Heart left ventricle (tissue), 16 donors: Measurements from ENCODE around the gene FSD2. TPM values are rescaled to one million over a fixed set of nuclear protein-coding genes. Genes with fewer than 3 reads are reported as not detected.

Experiments used
- ATAC-seq, 4 donors: fragments of 200-7000 bp; cut with Tn5 transposase; one replicate each; pipeline ENCODE4 v1.9.1; 2020 to 2022; ENCODE audit warnings: moderate library complexity in 4 of 4, mild to moderate bottlenecking in 3 of 4, moderate number of reproducible peaks in 1 of 4
- DNase-seq, 5 donors: peaks; one replicate each; pipeline ENCODE4 v3.0.0-alpha.2; 2020
- H3K27ac ChIP-seq, 12 donors: fragments of 200-600 bp; sonication (generic) in 4 of 12; one replicate each; pipeline versions ENCODE4 v1.5.0 to v1.8.0; 2016 to 2022; ENCODE audit warnings: mild to moderate bottlenecking in 2 of 12
- H3K27me3 ChIP-seq, 9 donors: fragments of 200-600 bp; sonication (generic) in 2 of 9; one replicate each; pipeline versions ENCODE4 v1.5.1 to v1.8.0; 2016 to 2022; ENCODE audit warnings: mild to moderate bottlenecking in 3 of 9
- H3K36me3 ChIP-seq, 9 donors: fragments of 200-600 bp; sonication (generic) in 2 of 9; one replicate each; pipeline versions ENCODE4 v1.5.0 to v1.8.0; 2018 to 2022; ENCODE audit warnings: mild to moderate bottlenecking in 2 of 9
- H3K4me1 ChIP-seq, 12 donors: fragments of 200-600 bp; sonication (generic) in 4 of 12; one replicate each; pipeline versions ENCODE4 v1.5.0 to v1.8.0; 2016 to 2022; ENCODE audit warnings: mild to moderate bottlenecking in 3 of 12
- H3K4me3 ChIP-seq, 12 donors: fragments of 200-600 bp; sonication (generic) in 4 of 12; one replicate each; pipeline versions ENCODE4 v1.5.0 to v1.8.0; 2017 to 2022; ENCODE audit warnings: mild to moderate bottlenecking in 9 of 12, moderate library complexity in 4 of 12
- H3K9me3 ChIP-seq, 12 donors: fragments of 200-600 bp; sonication (generic) in 4 of 12; one replicate each; pipeline versions ENCODE4 v1.5.0 to v1.8.0; 2016 to 2022; ENCODE audit warnings: mild to moderate bottlenecking in 1 of 12
- POLR2A ChIP-seq, 2 donors: fragments of 450-650 bp; IDR thresholded peaks; one replicate each; pipeline ENCODE4 v1.6.1; 2017; ENCODE audit warnings: antibody characterized with exemption in 2 of 2, mild to moderate bottlenecking in 2 of 2, moderate library complexity in 2 of 2
- WGBS, 4 donors: extraction: QIAGEN DNeasy Blood & Tissue Kit in 2 of 4; methylation state at CpG; one replicate each; pipeline versions ENCODE4 v1.1.5 to v1.1.7; 2013 to 2018; 5-methylcytosine and 5-hydroxymethylcytosine counted together
- intact Hi-C, 10 donors: fragments of 100-400 bp; cut with DNase I; formaldehyde crosslinking; loops; one replicate each; pipeline versions ENCODE4 v1.11.1 to v1.14.2; 2022
- polyA plus RNA-seq, 2 donors: library from polyadenylated mRNA; stranded (reverse); fragments of 200-250 nt; gene quantifications; one replicate each; pipeline ENCODE4 v1.2.3, GENCODE V29; 2013
- total RNA-seq, 9 donors: library from RNA; depleted of rRNA in 2 of 9; stranded (reverse); fragments of >200 nt in 2 of 9; fragmentation: NEBNext Ultra II Directional in 3 of 9; extraction: Animal tissue kit (Norgen Biotek cat#: 25700) in 3 of 9; gene quantifications; one replicate each; pipeline versions ENCODE4 v1.1.0 to v1.2.4, GENCODE V29; 2016 to 2023
- TF ChIP-seq, protein P1 (sequence below), 12 donors: fragments of 200-600 bp; sonication (generic) in 4 of 12; IDR thresholded peaks; one replicate each; pipeline versions ENCODE4 v1.5.0 to v1.8.0; 2018 to 2022; ENCODE audit warnings: antibody characterized with exemption in 12 of 12, mild to moderate bottlenecking in 5 of 12
- donor health status: ischemic (EF 13 %, LVEDD 7.1; RV severe dilation, severe dysfunction).
- donor health status: healthy with polysubstance abuse.
- donor health status: DM: no; HTN: yes; CAD: no.
- donor health status: DM: no; HTN: no; CAD: no.
- donor health status: ischemic (EF 25% LVEDD 6.9; RV normal size, moderate dysfunction).
- donor health status: ischemic (EF 25% LVEDD 5.7; RV mildly dilated, moderate dysfunction).
- donor health status: healthy.
- donor health status: DM: yes; HTN: yes; CAD: no.
- donor health status: ischemic (EF 35%, LVEDD 5.7; RV mildly dilated, moderate dysfunction).
- donor health status: nonischemic (EF 11% LVEDD 7.7; RV severe dilation, severe dysfunction).
- donor health status: DM: yes; HTN: yes; CAD: no.
- donor health status: PGD.
- donor health status: ischemic (EF 29% LVEDD 5.4; RV normal size, mild dysfunction).
- donor health status: nonischemic (EF 23%, LVEDD 6.1; RV moderate dilation, normal function).

FSD2 gene
- total and polyA plus RNA-seq, 11 donors, result 3.6 to 140 (median 66.0) TPM

DNA sequence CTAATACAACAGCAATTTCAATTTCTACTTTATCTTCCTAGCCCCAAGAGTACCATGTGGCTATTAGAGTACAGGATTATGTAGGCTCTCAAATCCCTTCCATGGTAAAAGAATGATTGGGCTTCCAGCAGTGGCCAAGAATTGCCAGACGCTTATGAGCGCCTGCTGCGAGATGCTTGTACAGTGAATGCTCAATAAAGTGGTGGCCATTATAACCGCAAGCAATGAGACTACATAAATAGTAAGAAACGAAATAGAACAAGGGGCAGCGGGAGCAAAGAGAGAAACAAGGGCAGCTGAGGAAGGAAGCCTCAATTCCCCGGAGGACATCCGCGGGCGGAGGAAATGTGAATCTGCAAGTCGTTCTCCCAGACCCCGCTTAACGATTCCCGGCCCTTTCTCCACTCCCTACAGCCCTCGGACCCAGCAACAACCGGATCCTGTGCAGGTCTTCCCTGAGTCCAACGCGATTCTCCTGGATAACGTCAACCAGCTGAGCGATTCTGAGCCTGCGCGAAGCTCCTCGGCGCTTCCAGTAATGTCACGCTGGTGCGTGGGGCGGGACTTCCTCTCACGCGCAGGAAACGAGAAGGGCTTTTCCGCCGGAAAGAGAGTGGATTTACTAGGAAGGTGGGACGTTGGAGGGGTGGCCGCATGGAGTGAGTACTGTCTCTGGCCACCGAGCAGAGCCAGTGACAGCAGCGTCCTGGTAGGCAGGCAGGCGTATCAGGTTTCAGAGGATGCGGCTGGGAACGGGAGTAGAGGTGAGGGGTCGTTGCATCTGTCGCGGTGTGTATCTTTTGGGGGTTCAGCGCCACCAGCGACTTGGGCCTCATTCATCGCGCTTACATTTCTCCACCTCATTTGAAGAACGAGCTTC lies 55.7 kb downstream of the FSD2 start:
- H3K9me3 ChIP-seq, result no peaks in the 10 kb centered on the region
- peak overlapping the region; percentile 27 to 95 (median 90) for H3K27ac ChIP-seq
- 0 to 1% (median 0%) methylated on average over 43 to 47 of the region's 47 CpGs for WGBS, 4 donors
- ATAC-seq (peak; percentile 97 to 99 (median 99)), DNase-seq (peak; percentile 91 to 95 (median 93))
- intact Hi-C loops, result loop anchor here in 6 of 10 donors (2.0 to 10.0 kb wide), 5 partner anchors 55 to 235 kb away; partner anchors contain the start of genes FSD2 (in 5 of the 6), WHAMM (in 5 of the 6), RPS17 (in 2 of the 6) and RAMAC (in 1 of the 6)
- peak overlapping the region; percentile 25 to 95 (median 77) for H3K4me3 ChIP-seq
- peaks cover 0 to 30% (median 22%) of the 10 kb centered on the region in 9 donors for H3K36me3 ChIP-seq
- TF ChIP-seq, protein P1, sequence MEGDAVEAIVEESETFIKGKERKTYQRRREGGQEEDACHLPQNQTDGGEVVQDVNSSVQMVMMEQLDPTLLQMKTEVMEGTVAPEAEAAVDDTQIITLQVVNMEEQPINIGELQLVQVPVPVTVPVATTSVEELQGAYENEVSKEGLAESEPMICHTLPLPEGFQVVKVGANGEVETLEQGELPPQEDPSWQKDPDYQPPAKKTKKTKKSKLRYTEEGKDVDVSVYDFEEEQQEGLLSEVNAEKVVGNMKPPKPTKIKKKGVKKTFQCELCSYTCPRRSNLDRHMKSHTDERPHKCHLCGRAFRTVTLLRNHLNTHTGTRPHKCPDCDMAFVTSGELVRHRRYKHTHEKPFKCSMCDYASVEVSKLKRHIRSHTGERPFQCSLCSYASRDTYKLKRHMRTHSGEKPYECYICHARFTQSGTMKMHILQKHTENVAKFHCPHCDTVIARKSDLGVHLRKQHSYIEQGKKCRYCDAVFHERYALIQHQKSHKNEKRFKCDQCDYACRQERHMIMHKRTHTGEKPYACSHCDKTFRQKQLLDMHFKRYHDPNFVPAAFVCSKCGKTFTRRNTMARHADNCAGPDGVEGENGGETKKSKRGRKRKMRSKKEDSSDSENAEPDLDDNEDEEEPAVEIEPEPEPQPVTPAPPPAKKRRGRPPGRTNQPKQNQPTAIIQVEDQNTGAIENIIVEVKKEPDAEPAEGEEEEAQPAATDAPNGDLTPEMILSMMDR (IDR thresholded peaks at IDR 0.05), result no peak
- peak in 1 of 2 donors; percentile 82 for TF ChIP-seq POLR2A (IDR thresholded peaks at IDR 0.05)
- H3K27me3 ChIP-seq, result no peaks in the 10 kb centered on the region
- peaks cover 0 to 36% (median 17%) of the 10 kb centered on the region in 12 donors for H3K4me1 ChIP-seq

DNA sequence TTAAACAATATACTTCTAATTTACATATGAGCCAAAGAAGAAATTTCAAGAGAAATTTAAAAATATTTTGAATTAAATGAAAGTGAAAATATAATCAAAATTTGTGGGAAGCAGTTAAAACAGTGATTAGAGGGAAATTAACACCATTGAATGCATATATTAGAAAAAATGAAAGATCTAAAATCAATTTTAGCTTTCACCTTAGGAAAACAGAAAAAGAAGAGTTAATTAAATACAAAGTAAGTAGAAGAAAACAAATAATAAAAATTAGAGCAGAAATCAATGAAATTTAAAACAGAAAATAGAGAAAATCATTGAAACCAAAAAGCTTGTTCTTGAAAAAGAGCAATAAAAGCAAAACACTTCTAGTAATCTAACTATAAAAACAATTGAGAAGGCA lies 57.6 kb downstream of the FSD2 start:
- no peaks in the 10 kb centered on the region for H3K27me3 ChIP-seq
- intact Hi-C loops, result no loop called here
- ATAC-seq, result no peak
- no peak for DNase-seq
- H3K4me3 ChIP-seq, result no peak overlapping the region
- H3K27ac ChIP-seq, result no peak overlapping the region
- peaks cover 0 to 31% (median 17%) of the 10 kb centered on the region in 12 donors for H3K4me1 ChIP-seq
- no peaks in the 10 kb centered on the region for H3K9me3 ChIP-seq
- no peak for TF ChIP-seq POLR2A (IDR thresholded peaks at IDR 0.05)
- TF ChIP-seq, protein P1 (IDR thresholded peaks at IDR 0.05), result no peak
- H3K36me3 ChIP-seq, result peaks cover 0 to 12% (median 9%) of the 10 kb centered on the region in 9 donors

DNA sequence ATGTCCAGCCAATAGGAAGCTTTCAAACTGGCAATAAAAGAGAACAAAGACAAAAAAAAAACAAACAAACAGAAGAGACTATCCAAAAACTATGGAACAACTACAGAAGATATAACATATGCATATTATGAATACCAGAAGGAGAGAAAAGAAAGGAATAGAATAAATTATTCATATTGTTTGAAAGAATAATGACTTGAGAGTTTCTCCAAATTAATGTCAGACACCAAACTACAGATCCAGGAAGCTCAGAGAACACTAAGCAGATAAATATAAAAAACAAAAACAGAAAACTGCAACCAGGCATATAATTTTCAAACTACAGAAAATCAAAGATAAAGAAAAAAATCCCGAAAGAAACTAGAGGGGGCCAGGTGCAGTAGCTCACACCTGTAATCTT lies 62.1 kb downstream of the FSD2 start:
- H3K4me3 ChIP-seq, result no peak overlapping the region
- no peaks in the 10 kb centered on the region for H3K36me3 ChIP-seq
- intact Hi-C loops, result no loop called here
- WGBS, 4 donors, result 81 to 97% (median 94%) methylated on average over 1 of the region's 1 CpG
- no peaks in the 10 kb centered on the region for H3K4me1 ChIP-seq
- DNase-seq (no peak), ATAC-seq (no peak)
- H3K27ac ChIP-seq, result no peak overlapping the region
- TF ChIP-seq, protein P1 (IDR thresholded peaks at IDR 0.05), result no peak
- TF ChIP-seq POLR2A (IDR thresholded peaks at IDR 0.05), result no peak
- no peaks in the 10 kb centered on the region for H3K9me3 ChIP-seq
- no peaks in the 10 kb centered on the region for H3K27me3 ChIP-seq

DNA sequence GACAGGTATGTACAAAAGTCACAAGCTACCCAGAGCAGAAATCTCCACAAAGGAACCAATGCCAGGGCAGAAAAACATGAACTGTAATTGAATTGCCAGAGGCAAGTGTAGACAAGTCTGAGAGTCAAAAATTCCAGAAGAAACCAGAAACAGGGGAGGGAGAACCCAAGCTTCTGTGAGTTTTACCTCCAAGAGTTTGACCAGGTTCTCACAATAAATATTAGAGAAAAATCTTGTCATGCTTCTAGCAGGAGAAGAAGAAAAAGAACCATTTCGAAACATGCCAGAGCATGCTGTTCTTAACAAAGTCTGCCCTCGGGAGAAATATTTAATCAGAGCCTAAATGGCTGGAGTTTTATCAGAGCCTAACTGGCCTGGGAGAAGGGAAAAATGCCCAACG lies 63.7 kb downstream of the FSD2 start:
- no peak for ATAC-seq
- WGBS, 4 donors, result 86 to 93% (median 91%) methylated on average over 3 of the region's 3 CpGs
- H3K27ac ChIP-seq, result no peak overlapping the region
- H3K4me3 ChIP-seq, result no peak overlapping the region
- H3K27me3 ChIP-seq, result no peaks in the 10 kb centered on the region
- H3K9me3 ChIP-seq, result no peaks in the 10 kb centered on the region
- no peaks in the 10 kb centered on the region for H3K4me1 ChIP-seq
- H3K36me3 ChIP-seq, result peaks cover 0 to 6% (median 0%) of the 10 kb centered on the region in 9 donors
- intact Hi-C loops, result no loop called here
- DNase-seq, result no peak
- TF ChIP-seq, protein P1 (IDR thresholded peaks at IDR 0.05), result no peak
- TF ChIP-seq POLR2A (IDR thresholded peaks at IDR 0.05), result no peak
